ENCODE measurements around the gene FARS2.
"Not testable (repeated sequence)": the region's sequence is repeated elsewhere in the genome, so short reads cannot be mapped to it uniquely, and the experiment has no call there.

The FARS2 gene

DNA sequence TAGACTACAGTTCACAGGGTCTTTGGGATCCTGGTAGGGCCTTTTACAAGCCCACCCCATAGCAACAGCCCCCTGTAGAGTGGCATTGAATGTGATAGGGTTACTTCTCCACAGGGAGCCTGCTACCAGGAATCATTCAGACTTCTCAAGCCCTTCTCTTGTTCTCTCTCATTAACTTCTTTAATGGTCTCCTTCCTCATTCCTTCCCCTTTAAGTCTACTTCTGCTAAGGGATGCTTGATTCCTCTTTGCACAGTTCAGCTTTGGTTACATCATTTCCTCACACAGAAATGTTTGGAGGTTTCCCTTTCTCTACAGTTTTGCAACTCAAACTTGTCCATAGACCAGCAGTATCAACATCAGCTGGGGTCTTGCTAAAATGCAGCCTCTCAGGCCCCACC, 437.8 kb downstream of the FARS2 start:
- not testable (repeated sequence) for DNase-seq (ENCODE audit: low spot score)

DNA sequence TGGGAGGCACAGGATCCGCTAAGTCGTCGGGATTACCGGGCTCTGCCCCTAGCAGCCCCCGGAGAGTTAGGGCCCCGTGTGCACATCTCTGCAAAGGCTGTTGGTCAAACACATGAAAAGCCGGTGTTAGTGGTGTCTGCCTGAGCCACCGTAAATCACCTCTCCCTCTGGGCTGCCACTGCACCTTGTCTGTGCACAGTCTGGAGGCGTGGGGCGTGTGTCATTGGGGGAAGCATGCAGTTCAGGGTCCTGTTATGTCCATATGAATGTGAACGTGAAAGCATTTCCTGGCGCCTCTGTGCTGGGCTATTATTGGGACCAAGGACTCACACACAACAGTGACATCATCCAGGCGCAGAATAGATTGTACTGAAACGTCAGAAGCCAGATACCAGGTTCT, 439.9 kb downstream of the FARS2 start:
- DNase-seq (ENCODE audit: low spot score): peak; percentile 88

DNA sequence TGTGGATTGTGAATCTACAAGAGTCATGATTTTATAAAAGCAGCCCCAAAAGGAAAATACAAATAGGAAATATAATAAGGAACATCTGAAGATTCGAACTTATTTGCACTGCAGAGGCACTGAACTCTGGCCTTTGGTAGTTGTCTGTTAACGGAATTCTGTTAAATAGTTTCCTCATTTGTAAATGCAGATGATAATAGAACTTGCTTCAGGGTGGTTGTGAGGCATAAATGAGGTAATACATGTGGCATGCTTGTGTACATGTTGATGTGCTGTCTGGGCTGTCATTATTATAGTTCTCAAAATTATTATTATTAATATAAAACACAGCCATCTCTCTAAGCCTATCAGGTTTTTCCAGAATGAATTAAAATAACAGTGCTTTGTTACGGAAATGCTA, 443.4 kb downstream of the FARS2 start:
- no peak for DNase-seq (ENCODE audit: low spot score)

DNA sequence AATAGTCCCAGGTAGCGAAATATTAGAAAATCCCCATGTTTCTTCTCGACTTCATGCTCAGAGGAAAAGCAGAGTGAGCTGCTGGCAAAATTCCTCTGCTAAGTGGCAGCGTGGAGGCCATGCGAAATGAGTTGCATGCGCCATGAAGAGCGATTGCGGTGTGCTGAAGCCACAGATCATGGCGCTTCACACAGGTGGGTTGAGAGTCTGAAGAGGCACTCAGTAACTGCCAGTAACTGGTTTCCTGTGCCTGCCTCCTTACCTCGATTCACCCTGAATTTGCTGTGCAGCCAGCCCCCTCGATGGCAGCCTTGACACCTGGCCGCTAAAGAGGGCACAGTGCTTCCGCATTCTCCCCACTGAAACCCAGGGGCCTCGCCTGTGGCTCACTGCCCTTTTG, 443.9 kb downstream of the FARS2 start:
- DNase-seq (ENCODE audit: low spot score): no peak

DNA sequence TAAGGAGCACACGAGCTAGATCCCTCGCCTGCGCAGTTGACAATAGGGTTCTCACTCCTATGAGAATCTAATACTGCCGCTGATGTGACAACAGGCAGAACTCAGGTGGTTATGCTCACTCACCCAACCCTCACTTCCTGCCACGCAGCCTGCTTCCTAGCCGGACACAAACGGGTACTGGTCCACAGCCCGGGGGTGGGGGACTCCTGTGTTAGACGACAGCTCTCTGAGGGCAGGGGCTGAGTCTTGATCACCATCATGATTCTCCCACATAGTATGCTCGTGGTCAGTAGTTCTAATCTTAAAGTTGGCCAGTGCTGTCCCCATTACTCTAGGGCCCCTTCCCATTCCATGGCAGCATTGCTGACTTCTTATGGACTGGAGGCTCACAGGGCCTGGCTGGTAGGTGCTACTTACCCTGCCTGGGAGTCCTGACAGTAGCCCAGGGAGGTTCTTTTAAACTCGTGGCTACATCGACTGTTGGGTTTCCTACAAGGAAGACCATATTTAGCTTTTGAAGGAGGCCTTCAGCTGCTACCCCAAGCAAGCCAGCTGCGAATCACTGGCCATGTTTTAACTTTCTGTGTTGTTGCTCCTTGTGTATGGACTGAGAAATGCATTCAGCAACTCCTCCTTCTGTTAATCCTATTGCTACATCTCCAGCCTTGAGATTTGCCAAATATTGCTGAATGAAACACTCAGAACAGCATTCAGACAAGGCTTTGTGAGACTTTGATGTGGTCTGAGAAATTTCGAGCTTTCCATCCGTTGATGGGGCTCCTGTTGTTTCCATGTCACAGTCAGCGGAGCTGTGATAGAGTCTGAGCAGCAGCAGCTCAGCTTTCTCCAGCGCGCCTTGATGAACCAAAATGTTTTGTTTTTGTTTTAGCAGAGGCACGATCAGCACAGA, 445.1 kb downstream of the FARS2 start:
- no peak for DNase-seq (ENCODE audit: low spot score)

DNA sequence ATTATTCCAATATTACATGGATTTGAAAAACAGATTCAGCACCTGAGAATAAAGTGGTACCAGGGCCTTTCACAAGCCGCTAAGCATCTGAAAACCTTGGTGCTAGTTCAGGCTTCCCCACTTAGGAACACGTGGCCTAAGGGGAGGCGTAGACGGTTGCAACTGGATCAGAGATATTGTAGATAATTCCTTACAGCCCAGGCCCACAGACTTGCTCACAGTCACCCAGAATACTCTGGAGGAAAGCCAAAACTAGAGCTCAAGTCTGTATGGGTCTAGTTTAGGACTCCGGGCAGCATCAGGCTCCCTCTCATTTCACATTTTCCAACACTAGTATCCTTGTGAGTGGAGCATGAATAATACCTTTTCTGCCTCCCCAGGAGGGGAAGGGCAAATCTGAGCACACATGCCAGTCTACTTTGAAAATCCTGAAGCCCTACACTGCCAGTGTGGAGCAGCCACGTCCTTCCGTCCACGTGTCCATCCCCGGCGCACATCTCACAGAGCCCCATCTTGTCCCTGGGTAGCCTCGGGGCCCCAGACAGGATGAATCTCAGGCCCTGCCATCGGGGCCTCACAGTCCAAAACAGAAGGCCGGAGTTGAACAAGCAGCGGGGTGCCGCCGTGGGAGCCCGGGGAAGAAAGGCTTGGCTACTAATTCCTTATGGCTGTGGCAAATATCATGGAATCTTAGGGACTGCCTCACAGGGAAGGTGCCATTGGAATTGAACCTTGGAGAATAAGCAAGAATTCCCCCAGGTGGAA, 446.1 kb downstream of the FARS2 start:
- DNase-seq (ENCODE audit: low spot score): no peak

DNA sequence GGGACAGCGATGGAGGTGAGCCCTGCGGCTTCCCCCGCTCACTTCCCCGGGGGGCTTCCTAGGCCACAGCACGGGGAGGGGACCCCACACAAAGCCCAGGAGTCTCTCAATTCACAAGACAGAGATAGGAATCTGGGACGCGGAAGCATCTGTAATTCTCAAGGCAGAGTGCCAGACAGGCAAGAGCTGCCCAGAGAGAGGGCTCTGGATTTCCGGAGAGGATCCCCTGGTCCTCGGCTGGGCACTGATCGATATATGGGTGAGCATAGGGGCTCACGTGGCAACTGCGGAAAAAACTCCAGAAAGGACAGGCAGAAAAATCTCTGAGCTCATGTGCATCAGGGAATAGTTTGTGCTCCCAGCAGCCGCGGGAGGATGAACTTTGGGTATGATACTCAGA, 449.2 kb downstream of the FARS2 start:
- DNase-seq (ENCODE audit: low spot score): no peak

DNA sequence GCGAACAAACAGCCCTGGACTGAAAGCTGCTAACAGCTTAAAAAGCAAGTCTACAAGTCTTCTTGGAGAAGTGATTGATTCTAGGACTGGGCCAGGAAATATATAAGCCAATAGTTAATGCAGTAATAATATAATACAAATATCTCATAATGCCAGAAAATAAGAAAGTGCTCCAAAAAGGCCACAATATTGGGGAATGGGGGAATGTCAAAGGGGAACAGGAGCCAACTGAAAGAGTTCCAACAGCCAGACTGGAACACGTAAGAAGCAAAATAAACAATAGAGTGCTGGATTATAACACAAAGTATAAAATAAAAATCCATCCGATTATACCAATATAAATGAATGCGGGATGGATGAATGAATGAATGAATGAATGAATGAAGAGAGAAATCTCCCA, 449.6 kb downstream of the FARS2 start:
- no peak for DNase-seq (ENCODE audit: low spot score)

DNA sequence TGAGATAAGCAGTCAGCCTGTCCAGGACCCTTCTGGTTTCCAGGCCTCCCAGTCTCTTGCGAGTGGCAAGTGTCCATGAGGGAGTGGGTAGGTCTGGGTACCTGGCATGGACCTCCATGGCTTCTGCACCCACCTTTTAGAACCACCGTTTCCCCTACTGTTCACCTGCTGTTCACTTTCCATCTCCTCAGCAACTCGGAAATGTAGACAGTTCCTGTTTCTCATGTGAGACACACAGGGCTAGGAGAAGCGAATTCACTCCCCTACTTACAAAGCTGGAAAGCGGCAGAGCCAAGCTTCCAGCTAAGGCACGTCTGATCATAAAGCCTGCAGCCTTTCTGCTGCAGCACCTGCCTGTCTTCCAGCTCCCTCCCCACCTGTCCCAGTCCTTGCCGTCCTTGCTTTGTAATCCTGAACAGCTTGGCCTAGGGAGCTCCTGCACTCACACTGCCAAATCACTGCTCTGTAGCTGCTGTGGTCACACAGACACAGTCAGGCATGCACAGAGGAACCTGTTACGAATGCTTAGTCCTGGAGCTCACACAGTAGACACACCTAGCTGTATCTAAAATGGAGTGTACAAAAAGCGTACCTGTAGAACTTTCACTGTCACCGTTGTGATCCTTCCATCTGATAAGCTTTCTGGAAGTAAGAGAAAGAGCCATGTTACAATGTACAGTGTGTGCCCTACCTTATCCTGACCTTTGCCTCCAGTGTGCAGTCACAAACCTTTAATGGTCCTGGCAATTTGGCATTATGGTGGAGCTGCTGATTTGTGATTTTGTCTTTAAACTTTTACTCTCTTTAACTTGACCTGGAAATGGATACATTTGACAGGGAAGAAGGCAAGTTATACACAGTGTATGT, 451.3 kb downstream of the FARS2 start:
- DNase-seq (ENCODE audit: low spot score): no peak

DNA sequence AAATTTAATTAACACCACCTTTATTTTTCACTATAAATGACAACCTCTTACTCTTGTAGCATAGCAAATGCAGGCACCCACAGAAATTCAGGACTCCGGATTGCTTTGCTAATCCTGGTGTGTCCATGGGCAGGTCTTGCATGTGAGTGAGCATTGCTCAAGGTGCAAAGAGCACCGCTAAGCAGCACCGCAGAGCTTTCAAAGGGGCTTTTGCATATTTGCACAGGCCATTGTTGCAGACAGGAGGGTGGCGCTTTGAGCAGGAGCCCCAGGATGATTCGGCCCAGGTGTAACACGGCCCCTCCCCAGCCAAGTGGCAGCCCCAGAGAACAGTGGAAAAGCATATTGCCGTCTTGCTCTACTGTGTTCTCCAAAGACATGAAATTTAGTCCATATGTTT, 452.2 kb downstream of the FARS2 start:
- DNase-seq (ENCODE audit: low spot score): no peak

DNA sequence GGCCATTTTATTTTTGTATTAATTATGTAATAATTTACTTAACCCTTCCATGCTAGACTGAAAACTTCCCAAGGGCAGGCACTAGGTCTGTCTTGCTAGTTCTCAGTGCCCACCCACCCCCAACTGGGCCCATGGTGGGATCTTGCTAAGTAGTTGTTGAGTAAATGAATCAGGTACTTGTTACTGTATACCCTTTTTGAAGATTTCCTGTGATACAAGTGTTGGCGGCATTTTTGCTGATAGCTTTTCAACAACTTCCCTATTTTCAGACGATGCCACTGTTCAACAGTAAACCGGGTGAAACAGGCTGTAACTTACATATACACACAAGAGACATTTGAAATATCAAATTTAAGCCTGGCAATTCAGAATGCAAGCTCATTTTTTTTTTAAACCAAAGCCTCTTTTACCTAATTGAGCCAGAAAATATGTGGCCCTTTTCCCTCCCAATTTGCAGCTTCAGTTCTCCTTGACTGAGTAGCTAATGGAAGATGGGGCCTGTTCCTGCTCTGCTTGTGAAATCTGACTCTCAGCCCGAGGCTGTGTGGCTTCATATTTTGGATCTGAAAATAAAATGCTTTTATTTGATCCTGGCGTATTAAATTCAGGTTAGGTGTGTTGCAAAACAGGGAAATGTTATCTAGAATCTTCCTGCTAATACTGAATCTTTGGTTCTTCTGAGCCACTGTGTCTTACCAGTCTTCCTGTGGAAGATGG, 457.1 kb downstream of the FARS2 start:
- DNase-seq (ENCODE audit: low spot score): no peak

DNA sequence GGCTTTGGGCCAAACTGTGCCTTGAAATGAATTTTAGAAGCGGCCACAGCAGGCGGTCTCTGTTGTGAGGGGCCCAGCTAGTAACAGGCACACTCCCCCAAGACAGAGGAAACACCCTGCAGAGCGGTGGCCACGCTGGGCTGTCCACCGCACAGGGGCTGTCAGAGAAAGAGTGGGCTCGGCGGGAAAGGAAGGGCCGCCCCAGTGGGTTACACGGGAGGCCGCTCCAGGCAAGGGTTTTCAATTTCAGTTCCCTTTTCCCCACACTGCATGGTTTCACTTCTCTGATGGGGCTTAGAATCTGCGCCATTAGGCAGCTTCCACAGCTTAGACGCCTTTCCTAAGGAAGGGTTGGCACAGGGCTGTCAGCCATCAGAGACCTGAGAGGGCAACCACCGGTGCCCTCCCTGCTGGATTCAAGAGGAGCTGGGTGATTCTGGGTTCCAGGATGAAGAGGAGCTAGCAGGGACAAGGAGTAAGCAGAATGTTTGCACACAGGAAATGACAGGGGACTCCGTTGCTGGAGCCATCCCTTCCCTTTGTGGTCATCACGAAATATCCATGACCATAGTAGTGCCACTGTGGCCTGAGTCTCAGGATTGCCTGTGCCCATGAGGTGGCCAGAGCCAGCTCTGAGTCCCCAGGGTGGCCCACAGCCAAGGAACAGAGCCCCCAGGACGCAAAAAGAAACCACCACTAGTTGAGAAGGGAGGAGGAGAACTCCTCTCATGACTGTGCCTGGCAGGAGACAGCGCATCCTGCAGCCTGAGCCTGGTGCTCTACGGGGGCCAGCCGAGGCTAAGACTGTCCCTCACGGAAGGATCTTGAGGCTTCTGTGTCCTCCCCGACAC, 462.8 kb downstream of the FARS2 start:
- DNase-seq (ENCODE audit: low spot score): no peak

DNA sequence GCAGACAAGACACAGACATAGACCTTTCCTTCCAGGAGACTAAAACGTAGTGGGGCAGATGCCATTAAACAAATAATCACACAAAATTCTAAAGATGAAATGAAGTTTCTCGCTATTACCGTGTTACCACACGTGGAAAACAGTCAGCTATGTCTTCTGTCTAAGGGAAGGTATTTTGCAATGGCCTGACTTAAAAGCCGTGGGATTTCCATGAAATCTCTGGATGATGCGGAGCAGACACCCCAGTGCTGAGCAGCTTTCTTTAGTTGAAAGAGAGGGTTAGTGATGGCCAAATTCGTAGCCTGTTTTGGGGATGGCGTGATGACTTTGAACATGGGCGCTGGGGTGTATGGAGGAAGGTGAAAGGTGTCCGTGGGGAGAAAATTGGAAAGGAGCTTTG, 463.6 kb downstream of the FARS2 start:
- no peak for DNase-seq (ENCODE audit: low spot score)

DNA sequence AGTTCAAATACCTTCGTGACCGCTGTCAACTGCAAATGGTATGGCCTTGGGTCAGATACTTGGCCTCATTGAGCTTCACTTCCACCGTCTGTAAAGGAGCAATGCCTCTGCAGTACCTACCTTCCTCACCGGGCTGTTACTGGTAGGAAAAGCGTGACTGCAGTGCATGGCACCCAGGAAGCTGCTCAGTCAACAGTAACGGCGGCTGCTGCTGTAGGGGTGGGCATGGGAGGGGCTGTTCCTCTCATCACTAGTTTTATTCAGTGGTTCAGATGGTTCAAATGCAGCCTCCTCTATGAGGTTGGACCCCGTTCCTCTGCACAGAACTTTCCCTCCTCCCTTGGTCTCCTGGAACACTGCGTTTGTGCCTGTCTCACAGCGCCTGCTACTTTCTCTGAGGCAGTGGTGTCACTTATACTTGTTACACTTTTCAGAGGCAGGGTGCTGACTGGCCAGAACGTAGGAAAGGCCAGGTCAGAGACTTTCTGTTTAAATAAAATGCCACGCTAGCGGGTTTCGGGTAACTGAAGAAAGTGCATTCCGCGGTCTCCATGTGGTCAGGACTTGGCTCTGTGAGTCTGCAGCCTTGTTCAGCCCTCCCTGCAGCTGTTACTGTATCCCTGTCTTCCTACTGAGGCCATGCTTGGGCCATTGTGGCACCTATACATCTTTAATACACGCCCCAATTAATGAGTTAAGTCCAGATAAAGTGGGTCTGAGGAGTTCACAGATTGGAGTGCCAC, 465.8 kb downstream of the FARS2 start:
- DNase-seq (ENCODE audit: low spot score): no peak

DNA sequence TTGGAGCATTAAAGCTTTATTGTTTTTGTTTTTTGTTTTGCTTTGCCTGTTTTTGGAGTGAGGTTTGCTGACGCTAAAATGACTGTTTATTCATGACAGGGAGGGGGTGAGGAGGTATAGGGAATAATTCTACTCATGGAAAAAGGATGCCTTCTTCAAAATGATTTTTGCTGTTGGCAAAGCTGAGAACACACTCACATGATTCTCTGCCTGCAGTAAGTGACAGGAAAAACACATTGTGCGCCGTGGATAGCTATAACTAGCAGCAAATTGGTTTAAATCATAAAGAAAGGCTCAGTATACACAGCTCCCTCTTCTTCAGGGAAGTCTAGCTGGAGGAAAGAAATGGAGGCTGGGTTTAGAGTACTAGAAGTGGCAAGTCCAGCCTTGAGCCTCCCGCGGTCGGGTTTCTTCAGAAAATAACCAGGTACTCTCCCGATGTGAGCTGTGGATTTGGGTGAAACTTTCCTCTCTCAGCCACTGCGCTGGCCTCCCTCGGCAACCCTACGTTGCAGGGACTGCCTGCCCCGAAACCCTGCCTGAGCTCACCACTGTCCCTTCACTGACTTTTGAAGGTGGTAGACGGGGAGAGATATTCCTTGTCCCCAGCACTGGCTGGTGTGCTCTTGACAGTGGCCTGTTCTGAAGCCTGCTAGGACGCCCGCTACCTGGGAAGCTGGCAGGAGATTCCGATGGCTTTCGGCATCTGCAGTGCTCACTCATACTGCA, 467.2 kb downstream of the FARS2 start:
- peak; percentile 16 for DNase-seq (ENCODE audit: low spot score)

DNA sequence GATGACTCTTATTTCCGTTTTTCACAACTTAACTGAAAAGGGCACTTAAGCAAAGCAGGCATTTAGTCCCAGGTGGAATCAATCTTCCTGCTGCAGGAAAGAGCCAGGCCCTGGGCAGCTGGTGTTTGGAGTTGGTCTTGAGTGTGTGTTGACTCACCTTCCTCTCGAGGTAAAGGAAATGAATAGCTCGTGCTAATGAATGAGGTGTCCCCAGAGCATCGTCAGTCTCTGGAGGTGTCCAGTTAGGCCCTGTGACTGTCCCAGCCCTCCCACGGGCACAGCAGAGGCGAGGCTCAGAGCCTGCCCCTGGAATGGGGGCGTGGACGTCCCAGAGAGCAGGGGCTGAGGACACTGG, 467.7 kb downstream of the FARS2 start:
- peak; percentile 98 for DNase-seq (ENCODE audit: low spot score)

DNA sequence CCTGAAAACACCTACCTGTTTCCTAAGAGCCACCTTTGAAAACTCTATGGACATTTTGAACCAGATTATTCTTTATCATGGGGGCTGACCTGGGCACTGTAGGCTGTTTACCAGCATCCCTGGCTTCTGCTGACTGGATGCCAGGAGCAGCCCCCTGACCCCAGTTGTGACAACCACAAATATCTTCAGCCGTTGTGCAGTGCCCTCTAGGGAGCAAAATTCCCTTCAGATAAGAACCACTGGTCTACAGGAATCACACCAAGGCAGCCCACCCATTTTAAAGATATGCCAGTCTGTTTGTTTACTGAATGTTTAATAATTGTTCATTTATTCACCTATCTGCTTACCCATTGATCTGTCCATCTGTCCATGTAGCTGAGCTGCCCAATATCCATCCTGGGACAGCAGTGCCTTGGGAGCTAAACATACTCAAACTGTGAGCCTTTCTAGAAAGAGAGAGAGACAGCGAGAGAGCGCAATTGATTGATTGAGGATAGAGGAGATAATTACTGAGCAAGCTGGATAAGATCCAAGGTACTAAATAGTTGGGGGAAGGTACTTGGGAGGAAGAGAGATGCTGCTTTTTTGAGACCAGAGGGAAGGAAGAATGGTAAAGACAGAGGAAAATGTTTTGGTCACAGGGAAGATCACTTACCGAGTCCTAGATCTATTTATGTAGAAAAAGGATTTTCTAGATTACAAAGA, 468.7 kb downstream of the FARS2 start:
- DNase-seq (ENCODE audit: low spot score): no peak

DNA sequence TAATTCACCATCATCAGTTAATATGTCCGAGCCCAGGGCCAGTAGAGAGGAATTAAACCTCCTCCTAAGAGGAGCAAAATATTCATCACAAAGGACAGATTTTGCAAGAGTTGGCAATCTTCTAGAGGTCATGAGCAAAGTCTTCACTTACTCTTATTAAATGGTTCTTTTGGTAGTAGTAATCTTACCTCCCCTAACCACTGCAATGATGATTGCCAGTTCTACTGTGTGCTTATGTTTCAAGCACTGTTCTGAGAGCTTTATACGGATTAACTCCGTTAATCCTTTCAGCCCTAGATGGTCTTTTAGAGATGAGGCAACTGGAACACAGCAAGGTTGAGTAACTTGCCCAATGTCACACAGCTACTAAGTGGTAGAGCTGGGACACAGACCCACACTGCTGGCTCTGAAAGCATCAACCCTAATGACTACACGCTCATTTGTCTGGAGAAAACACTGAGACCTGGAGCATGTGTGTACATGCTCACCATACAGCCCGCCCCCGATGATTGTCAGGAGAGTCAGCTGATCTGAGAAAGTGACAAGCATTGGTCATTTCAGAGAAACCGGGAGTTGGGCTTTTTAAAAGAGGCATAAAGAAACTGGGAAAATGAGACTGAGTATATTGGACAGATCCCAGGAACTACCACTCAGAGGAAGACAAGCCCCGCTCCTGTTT, 469.4 kb downstream of the FARS2 start:
- no peak for DNase-seq (ENCODE audit: low spot score)
